ENCODE results near the gene NEAT1.

DNA sequence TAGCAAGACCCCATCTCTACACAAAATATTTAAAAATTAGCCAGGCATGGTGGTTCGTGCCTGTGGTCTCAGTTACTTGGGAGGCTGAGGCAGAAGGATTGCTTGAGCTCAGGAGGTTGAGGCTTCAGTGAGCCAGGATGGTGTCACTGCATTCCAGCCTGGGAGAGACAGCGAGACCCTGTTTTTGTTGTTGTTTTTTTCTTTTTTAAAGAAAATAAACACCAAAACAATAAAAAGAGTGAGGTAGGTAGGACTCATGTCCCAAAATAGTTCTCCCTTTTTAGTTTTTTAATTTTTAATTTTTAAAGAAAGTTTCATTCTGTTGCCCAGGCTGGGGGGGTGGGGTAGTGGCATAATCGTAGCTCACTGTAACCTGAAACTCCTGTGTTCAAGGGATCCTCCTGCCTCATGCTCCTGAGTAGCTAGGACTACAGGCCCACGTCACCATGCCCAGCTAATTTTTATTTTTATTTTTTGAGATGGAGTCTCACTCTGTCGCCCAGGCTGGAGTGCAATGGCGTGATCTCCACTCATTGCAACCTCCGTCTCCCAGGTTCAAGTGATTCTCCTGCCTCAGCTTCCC is 50.8 kb downstream of the NEAT1 start:
- TF ChIP-seq POLR2A (IDR thresholded peaks at IDR 0.05; ENCODE audit: low read depth, low read length) (no peak), POLR2AphosphoS5 (IDR thresholded peaks at IDR 0.05; ENCODE audit: low read depth, low read length) (no peak)

Measured in GM12891 (cell line).